ENCODE results near the gene RCC1. TPM values are rescaled to one million over a fixed set of nuclear protein-coding genes. Genes with fewer than 3 reads are reported as not detected.

Gene RCC1
- total RNA-seq, 1 donor from 2014 or later = 122 TPM

DNA sequence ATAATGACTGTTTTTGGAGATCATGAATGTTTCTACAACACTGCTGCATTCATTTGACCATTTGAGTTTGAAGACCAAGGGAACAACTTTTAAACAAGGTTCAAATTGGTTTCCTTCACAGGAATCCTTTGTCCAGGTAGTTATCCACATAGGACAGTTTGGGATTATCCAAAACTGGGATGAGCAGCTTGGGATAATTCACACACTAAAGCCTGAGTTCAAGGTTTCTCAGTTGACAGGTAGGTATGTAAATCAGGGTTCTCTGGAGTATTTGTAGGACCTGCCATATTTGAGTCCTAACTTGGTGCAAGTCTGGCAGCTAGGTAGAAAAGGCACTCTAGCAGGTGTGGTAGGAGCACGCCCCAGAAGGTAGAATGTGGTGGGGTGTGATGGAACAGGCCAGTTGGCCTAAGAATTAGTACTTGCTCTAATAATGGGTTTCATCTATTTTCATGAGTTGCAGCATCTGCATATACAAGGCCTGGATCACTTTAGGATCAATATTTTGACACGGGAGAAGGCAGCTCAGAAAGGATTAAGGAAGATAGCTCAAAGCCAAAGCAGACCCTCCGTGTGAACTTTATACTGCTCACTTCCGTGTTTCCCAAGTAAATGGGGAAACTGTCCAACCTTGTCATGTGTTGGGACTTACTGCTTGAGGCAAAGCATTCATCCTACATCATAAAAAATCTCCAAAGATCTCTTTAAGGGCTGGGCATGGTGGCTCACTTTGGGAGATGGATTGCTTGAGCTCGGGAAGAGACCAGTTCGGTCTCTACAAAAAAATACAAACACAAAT, 72.1 kb downstream of the RCC1 start:
- H3K4me3 ChIP-seq (ENCODE audit: low read depth, low read length) = no peak overlapping the region
- no peak for FAIRE-seq
- H3K27me3 ChIP-seq (ENCODE audit: control insufficient read depth, insufficient read depth, low read length) = no peaks in the 10 kb centered on the region
- no peak for TF ChIP-seq CTCF (IDR thresholded peaks at IDR 0.05; ENCODE audit: insufficient read depth, low read length, severe bottlenecking)
- peaks cover 25% of the 10 kb centered on the region for H3K36me3 ChIP-seq (ENCODE audit: control insufficient read depth, insufficient read depth, low read length)
- no peak for DNase-seq (ENCODE audit: low read depth)

DNA sequence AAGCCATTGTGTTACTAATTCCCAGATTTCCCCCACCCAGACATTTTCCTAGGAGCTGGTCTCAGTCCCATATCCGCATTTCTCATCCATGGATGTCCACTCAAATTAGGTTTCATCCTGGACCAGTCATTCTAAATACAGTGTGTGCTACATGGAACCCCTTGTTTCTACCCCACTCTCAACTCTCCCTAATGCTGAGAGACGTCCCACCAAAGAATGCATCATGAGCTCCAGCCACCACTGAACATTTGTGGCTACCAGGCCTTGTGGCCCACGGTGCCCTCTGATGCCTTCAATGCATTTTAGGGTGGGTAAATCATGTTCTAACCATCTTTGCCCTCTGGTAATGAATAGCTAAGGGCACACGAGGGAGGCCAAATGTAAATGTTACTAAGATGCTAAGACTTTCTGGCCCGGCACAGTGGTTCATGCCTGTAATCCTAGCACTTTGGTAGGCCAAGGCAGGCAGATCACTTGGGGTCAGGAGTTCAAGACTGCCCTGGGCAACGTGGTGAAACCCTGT, 72.9 kb downstream of the RCC1 start:
- peaks cover 25% of the 10 kb centered on the region for H3K36me3 ChIP-seq (ENCODE audit: control insufficient read depth, insufficient read depth, low read length)
- no peak for FAIRE-seq
- DNase-seq (ENCODE audit: low read depth) = no peak
- no peak for TF ChIP-seq CTCF (IDR thresholded peaks at IDR 0.05; ENCODE audit: insufficient read depth, low read length, severe bottlenecking)
- no peaks in the 10 kb centered on the region for H3K27me3 ChIP-seq (ENCODE audit: control insufficient read depth, insufficient read depth, low read length)
- no peak overlapping the region for H3K4me3 ChIP-seq (ENCODE audit: low read depth, low read length)

- Histone ChIP-seq H3K27me3 (ENCODE audit: control insufficient read depth, insufficient read depth, low read length) (no peaks in the 10 kb centered on the region), H3K36me3 (ENCODE audit: control insufficient read depth, insufficient read depth, low read length) (peaks cover 25% of the 10 kb centered on the region), H3K4me3 (ENCODE audit: low read depth, low read length) (no peak overlapping the region)
- FAIRE-seq (no peak), DNase-seq (ENCODE audit: low read depth) (no peak)
- TF ChIP-seq CTCF (IDR thresholded peaks at IDR 0.05; ENCODE audit: insufficient read depth, low read length, severe bottlenecking) = no peak
These were observed 73.6 kb downstream of the RCC1 start for GRCh38 chr1:28579401-28579800.

- Histone ChIP-seq H3K4me3 (ENCODE audit: low read depth, low read length) (peak overlapping the region; percentile 96), H3K36me3 (ENCODE audit: control insufficient read depth, insufficient read depth, low read length) (peaks cover 25% of the 10 kb centered on the region), H3K27me3 (ENCODE audit: control insufficient read depth, insufficient read depth, low read length) (no peaks in the 10 kb centered on the region)
- DNase-seq (ENCODE audit: low read depth) = peak; percentile 51
- TF ChIP-seq CTCF (IDR thresholded peaks at IDR 0.05; ENCODE audit: insufficient read depth, low read length, severe bottlenecking) = peak; percentile 21
- FAIRE-seq = no peak
These were observed 75.1 kb downstream of the RCC1 start for GRCh38 chr1:28580722-28581530.

DNA sequence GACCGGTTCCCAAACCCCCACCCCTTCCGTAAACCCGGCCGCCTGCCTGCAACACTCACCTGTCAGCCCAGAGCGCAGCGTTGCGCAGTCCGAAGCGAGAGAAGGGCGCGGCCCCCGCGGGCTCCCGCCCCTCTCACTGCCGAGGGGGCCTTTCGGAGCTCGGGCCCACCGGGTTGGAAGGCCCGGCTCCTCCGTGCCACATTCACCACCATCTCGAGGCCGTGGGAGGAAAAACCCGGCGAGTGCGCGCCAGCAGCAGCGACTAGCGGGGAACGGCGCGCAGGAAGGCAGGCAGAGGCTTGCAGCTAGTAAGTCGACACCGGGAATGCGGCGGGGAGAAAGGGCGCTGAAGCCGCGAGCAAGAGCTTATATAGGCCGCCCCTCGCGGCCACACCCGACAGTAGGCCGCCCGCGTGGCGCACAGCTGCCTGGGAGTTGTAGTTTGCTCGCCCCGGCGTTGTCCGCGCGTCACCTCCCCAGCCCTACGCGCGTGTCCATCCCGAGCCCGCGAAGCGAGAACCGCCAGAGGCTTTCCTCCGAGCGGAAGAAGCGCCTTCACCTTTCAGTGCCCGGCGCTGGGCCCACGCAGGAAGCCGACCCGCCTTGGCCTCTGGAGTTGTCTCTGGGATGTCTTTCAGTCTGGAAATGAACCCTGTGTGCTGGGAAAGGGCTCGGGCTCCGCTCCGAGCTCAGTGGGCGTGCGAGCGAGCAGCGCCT, 75.8 kb downstream of the RCC1 start:
- H3K4me3 ChIP-seq (ENCODE audit: low read depth, low read length) = peak overlapping the region; percentile 96
- H3K27me3 ChIP-seq (ENCODE audit: control insufficient read depth, insufficient read depth, low read length) = no peaks in the 10 kb centered on the region
- no peak for TF ChIP-seq CTCF (IDR thresholded peaks at IDR 0.05; ENCODE audit: insufficient read depth, low read length, severe bottlenecking)
- peaks cover 24% of the 10 kb centered on the region for H3K36me3 ChIP-seq (ENCODE audit: control insufficient read depth, insufficient read depth, low read length)
- FAIRE-seq (no peak), DNase-seq (ENCODE audit: low read depth) (peak; percentile 84)

Data from bronchial epithelial cell (primary cell).